NB4 (cell line): ENCODE results near the gene CNTN4.
A peak's percentile ranks its signal among the peaks of the same experiment; 100 is the strongest.

Experiments used
- MYC ChIP-seq: IDR thresholded peaks from 2 replicates; pipeline ENCODE4 v1.6.1; 2011; ENCODE audit warnings: low read depth, low read length
- POLR2A ChIP-seq: IDR thresholded peaks from 2 replicates; pipeline ENCODE4 v1.6.1; 2011; ENCODE audit warnings: mild to moderate bottlenecking; ENCODE audit not compliant: insufficient read length; ENCODE audit errors: extremely low read depth
- TF ChIP-seq, protein P1 (sequence below): IDR thresholded peaks from one replicate; pipeline ENCODE4 v1.5.1; 2012; ENCODE audit warnings: low read depth, low read length
- TF ChIP-seq, protein P2 (sequence below): IDR thresholded peaks from 2 replicates; pipeline ENCODE4 v1.6.1; 2011; ENCODE audit warnings: low read depth, low read length

- TF ChIP-seq, protein P1, sequence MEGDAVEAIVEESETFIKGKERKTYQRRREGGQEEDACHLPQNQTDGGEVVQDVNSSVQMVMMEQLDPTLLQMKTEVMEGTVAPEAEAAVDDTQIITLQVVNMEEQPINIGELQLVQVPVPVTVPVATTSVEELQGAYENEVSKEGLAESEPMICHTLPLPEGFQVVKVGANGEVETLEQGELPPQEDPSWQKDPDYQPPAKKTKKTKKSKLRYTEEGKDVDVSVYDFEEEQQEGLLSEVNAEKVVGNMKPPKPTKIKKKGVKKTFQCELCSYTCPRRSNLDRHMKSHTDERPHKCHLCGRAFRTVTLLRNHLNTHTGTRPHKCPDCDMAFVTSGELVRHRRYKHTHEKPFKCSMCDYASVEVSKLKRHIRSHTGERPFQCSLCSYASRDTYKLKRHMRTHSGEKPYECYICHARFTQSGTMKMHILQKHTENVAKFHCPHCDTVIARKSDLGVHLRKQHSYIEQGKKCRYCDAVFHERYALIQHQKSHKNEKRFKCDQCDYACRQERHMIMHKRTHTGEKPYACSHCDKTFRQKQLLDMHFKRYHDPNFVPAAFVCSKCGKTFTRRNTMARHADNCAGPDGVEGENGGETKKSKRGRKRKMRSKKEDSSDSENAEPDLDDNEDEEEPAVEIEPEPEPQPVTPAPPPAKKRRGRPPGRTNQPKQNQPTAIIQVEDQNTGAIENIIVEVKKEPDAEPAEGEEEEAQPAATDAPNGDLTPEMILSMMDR = peak; percentile 26
- TF ChIP-seq MYC (no peak), POLR2A (no peak)
- TF ChIP-seq, protein P2, sequence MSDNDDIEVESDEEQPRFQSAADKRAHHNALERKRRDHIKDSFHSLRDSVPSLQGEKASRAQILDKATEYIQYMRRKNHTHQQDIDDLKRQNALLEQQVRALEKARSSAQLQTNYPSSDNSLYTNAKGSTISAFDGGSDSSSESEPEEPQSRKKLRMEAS = no peak
These were observed 823.2 kb downstream of the CNTN4 start for GRCh38 chr3:2921903-2922302.
